Thyroid gland (tissue), 4 donors: ENCODE measurements around the gene INPP5A.

ENCODE experiments used
- POLR2A ChIP-seq, 2 donors: fragments of 450-650 bp; IDR thresholded peaks; one replicate each; pipeline ENCODE4 v1.6.1; 2017; ENCODE audit warnings: antibody characterized with exemption in 2 of 2, mild to moderate bottlenecking in 2 of 2, moderate library complexity in 1 of 2
- TF ChIP-seq, protein P1 (sequence below), 6 experiments: fragments of 200-600 bp in 3 of 6; fragments of 450-650 bp in 3 of 6; sonication (generic) in 3 of 6; IDR thresholded peaks; one replicate each; pipeline ENCODE4 v1.5.1; 2016 to 2019; ENCODE audit warnings: antibody characterized with exemption in 6 of 6, mild to moderate bottlenecking in 2 of 6, inconsistent platforms in 1 of 6, moderate library complexity in 1 of 6

DNA sequence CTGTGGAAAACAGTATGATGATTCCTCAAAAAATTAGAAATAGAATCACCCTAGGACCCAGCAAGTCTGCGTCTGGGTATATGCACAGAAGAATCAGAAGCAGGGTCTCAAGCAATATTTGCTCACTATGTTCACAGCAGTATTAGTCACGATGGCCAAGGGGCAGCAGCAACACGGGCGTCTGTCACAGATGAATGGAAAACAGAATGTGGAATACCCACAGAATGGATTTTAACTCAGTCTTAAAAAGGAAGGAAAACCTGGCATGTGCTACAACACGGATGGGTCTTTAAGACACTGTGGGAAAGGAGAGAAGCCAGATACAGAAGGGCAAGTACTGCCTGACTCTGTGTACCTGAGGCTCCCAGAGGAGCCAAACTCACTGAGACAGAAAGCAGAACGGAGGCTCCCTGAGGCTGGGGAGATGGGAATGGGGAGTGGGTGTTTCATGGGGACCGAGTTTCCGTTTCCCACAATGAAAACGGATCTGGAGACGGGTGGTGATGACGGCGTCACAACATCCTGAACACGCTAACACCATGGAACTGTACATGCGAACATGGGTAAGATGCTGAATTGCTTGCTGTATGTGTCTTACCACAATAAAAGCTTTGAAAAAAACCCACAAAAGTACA lies 36.7 kb upstream of the INPP5A start:
- TF ChIP-seq, protein P1, sequence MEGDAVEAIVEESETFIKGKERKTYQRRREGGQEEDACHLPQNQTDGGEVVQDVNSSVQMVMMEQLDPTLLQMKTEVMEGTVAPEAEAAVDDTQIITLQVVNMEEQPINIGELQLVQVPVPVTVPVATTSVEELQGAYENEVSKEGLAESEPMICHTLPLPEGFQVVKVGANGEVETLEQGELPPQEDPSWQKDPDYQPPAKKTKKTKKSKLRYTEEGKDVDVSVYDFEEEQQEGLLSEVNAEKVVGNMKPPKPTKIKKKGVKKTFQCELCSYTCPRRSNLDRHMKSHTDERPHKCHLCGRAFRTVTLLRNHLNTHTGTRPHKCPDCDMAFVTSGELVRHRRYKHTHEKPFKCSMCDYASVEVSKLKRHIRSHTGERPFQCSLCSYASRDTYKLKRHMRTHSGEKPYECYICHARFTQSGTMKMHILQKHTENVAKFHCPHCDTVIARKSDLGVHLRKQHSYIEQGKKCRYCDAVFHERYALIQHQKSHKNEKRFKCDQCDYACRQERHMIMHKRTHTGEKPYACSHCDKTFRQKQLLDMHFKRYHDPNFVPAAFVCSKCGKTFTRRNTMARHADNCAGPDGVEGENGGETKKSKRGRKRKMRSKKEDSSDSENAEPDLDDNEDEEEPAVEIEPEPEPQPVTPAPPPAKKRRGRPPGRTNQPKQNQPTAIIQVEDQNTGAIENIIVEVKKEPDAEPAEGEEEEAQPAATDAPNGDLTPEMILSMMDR (IDR thresholded peaks at IDR 0.05): no peak
- TF ChIP-seq POLR2A (IDR thresholded peaks at IDR 0.05): no peak
